SH-SY5Y (cell line): Measurements from ENCODE around the gene ZSWIM9.

Source experiments
- GATA2 ChIP-seq: IDR thresholded peaks from 2 replicates; pipeline ENCODE4 v1.6.1; 2011; ENCODE audit warnings: mild to moderate bottlenecking, low read depth, low read length
- GATA3 ChIP-seq: IDR thresholded peaks from 2 replicates; pipeline ENCODE4 v1.6.1; 2011; ENCODE audit warnings: low read depth, mild to moderate bottlenecking, low read length, moderate library complexity

GRCh38 chr19:48210005-48210404 is 39.5 kb downstream of the ZSWIM9 start:
- TF ChIP-seq GATA2: no peak
- TF ChIP-seq GATA3: no peak
